Measurements from ENCODE around the gene VSTM4. TPM values are rescaled to one million over a fixed set of nuclear protein-coding genes. Genes with fewer than 3 reads are reported as not detected.

The VSTM4 gene
- total and polyA plus RNA-seq, 12 donors: 15.1 to 136 (median 60.3) TPM

DNA sequence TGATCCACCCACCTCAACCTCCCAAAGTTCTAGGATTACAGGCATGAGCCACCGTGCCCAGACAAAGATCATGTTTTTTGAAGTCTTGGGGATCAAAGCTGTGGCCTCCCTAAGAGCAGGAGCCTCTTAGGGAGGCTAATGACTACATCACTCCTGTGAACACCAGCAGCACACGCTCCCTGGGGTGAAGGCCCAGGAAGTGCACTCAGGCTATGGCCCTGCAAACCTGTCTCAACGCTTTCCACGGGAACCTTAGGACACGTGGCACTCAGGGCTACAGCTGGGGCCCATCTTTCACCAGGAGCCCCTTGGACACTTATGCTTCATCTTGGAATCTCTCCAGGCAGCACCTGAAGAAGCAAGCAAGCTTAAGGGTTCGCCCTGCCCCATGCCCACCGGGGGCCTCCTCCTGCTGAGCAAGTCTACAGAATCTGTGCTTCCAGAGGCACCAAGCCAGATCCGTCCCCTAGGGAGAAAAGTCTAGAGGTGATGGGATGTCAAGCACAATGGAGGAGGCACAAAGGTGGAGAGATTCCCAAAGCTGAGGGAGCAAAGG lies 18.4 kb downstream of the VSTM4 start:
- Histone ChIP-seq H3K9me3 (replicated peaks in 1 of 3) (no peaks in the 10 kb centered on the region), H3K27me3 (no peaks in the 10 kb centered on the region), H3K4me1 (replicated peaks in 1 of 2) (peaks cover 7 to 41% of the 10 kb centered on the region in 2 donors), H3K27ac (peak overlapping the region in 1 of 5 donors; percentile 37), H3K4me3 (no peak overlapping the region), H3K36me3 (replicated peaks in 1 of 2) (no peaks in the 10 kb centered on the region)
- intact Hi-C loops (cut with DNase I): no loop called here
- TF ChIP-seq CTCF (IDR thresholded peaks at IDR 0.05) (no peak), POLR2A (IDR thresholded peaks at IDR 0.05) (no peak)
- DNase-seq: no peak
- 83 to 90% (median 84%) methylated on average over 7 to 8 of the region's 8 CpGs for WGBS, 4 donors

DNA sequence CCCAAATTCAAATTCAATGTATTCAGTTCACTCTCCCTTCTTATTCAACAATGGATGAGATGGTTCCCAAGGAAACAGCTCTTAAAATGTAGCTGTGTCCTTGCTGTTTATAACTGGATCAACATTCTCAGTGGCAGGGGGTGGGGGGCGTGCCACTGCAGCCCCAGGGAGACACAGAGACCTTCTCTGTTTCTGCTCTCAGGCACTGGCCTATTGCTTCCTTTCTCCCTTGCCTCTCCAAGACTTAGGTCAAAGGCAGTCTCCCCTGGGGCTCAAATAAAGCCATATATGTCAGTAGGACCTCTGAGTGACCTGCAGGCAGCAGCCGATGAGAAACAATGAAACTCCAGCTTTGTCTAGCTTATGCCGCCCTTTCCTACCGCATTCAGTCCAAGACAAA lies 20.7 kb downstream of the VSTM4 start:
- DNase-seq: peak in 1 of 7 donors; percentile 54
- Histone ChIP-seq H3K9me3 (replicated peaks in 1 of 3) (no peaks in the 10 kb centered on the region), H3K27ac (peak overlapping the region in 2 of 5 donors; percentile 23 to 61), H3K27me3 (no peaks in the 10 kb centered on the region), H3K36me3 (replicated peaks in 1 of 2) (no peaks in the 10 kb centered on the region), H3K4me1 (replicated peaks in 1 of 2) (peaks cover 11 to 47% of the 10 kb centered on the region in 2 donors), H3K4me3 (no peak overlapping the region)
- TF ChIP-seq POLR2A (IDR thresholded peaks at IDR 0.05): no peak
- intact Hi-C loops (cut with DNase I): no loop called here
- 54 to 73% (median 59%) methylated on average over 4 of the region's 4 CpGs for WGBS, 4 donors

- 88 to 97% (median 95%) methylated on average over 10 of the region's 10 CpGs for WGBS, 4 donors
- Histone ChIP-seq H3K4me1 (replicated peaks in 1 of 2) (peaks cover 14 to 45% of the 10 kb centered on the region in 2 donors), H3K9me3 (replicated peaks in 1 of 3) (no peaks in the 10 kb centered on the region), H3K4me3 (no peak overlapping the region), H3K36me3 (replicated peaks in 1 of 2) (no peaks in the 10 kb centered on the region), H3K27me3 (no peaks in the 10 kb centered on the region), H3K27ac (peak overlapping the region in 1 of 5 donors; percentile 61)
- TF ChIP-seq POLR2A (IDR thresholded peaks at IDR 0.05) (no peak), CTCF (IDR thresholded peaks at IDR 0.05) (no peak)
- intact Hi-C loops (cut with DNase I): no loop called here
- no peak for DNase-seq
Observed at GRCh38 chr10:49093922-49094321, 21.4 kb downstream of the VSTM4 start.

- peaks cover 0 to 2% of the 10 kb centered on the region in 2 donors for H3K36me3 ChIP-seq (replicated peaks in 1 of 2)
- H3K27me3 ChIP-seq: no peaks in the 10 kb centered on the region
- H3K4me3 ChIP-seq: no peak overlapping the region
- no peaks in the 10 kb centered on the region for H3K9me3 ChIP-seq (replicated peaks in 1 of 3)
- peaks cover 14 to 44% of the 10 kb centered on the region in 2 donors for H3K4me1 ChIP-seq (replicated peaks in 1 of 2)
- peak overlapping the region in 1 of 5 donors; percentile 0 for H3K27ac ChIP-seq
- intact Hi-C loops (cut with DNase I): no loop called here
- TF ChIP-seq CTCF (IDR thresholded peaks at IDR 0.05) (no peak), POLR2A (IDR thresholded peaks at IDR 0.05) (no peak)
- DNase-seq: no peak
- WGBS, 4 donors: 89 to 94% (median 92%) methylated on average over 11 of the region's 11 CpGs
Observed at GRCh38 chr10:49092477-49092876, 22.8 kb downstream of the VSTM4 start.

Data from adrenal gland (tissue), 12 donors.